ENCODE measurements around the gene KCNK10.

The KCNK10 gene

DNA sequence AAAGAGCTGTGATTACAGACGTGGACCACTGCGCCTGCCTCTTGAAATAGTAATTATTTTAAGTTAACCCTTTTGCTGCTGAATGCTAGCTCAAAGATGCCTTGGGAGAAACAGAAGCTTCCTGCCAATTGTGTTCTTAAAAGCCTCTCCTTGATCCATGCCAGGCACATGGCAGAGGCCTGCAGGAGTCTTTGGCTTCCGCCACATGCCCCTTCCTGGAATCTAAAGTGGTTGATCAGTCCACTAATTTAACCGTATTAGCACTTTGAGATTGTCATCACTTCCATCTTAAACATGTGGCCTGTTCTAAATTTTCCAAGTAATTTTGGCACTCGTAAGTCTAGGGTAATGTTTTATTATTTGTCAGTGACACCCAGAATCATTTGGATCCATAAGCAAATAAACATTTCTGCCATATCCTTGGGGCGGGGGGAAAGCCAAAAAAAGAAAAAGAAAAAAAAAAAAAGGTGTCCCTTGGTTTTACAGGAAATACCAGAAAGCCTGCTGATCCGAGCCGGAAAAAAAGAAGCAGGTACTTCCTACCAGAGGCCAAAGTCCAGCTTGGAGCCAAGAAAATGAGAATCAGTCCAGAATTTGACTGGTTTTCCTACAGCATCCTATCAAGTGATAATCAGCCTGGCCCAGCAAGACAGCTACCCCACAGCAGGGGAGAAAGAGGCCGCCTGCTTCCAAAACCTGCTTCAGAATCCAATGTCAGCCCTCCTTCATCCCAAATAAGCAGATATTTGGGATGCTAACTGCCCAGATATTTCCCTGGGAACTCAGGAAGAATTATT, 104.8 kb downstream of the KCNK10 start:
- DNase-seq: no peak

DNA sequence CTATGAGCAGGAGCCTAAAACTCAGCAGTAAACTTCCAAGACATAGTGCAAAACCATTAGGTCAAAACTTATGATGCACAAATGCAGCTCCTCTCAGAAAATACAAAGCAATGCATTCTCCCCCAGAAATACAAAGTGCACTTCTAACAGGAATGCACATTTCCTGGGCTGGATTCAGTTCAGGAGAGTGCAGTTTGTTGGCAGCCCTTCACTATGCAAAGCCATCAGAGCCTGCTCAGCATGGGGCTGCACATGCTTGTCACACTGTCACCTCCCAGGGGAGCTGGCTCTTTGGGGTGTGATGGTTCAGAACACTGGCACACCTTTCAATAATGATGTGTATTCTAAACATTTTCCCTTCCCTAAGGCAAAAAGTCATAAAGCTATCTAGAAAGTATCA, 110.4 kb downstream of the KCNK10 start:
- DNase-seq: no peak

DNA sequence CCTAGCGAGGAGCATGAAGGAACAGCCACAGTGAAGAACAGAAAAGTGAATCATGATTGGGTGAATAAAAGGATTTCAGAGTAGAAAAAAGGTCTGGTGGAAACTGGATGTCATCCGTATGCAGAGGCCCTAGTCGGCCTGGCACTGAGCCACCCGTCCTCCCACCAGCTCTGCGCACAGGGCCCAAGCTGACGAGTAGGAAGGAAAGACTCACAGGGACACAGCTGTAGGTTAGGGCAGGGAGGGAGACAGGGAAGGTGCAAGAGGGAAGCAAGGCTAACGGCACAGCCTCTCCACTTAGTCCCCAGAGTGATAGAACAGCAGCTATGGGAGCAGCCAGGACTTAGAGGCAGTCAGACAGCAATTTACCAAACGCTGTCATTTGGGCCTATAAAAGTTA, 112.6 kb downstream of the KCNK10 start:
- DNase-seq: no peak

DNA sequence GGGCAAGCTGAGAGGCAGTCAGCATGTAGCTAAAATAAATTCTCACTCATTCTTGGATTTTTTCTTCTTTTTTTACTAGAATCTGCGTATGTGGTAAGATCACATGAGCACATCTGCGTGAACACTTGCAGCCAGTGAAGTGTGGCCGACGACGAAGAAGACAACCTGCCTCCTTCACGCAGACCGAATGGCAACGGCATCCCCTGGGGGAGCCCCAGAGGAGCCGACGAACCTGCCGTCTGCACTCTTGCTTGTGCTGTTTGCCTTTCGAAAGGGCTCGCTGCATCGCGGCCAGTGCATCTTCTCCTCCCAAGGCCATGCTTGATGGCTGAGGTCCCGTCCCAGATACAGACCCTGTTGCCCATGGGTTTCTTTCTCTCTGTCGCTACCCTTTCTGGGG, 113.8 kb downstream of the KCNK10 start:
- no peak for DNase-seq

DNA sequence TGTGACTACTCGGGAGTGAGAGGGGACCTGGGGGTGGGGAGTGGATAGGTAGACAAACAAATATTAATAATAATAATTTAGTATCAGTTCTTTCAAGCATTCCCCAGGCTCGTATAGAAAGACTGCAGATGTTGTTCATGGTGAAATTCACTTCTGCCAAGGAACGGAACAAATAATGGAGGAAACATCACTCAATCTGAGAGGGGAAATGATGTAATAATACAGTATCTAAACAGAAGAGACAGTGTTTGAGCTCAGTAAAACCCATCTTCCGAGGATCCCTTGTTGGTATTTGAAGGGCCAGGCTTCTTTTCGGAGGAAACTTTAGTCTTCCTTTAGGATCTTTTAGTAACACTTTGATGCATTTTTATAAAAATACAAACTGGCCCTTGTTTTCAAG, 114.2 kb downstream of the KCNK10 start:
- no peak for DNase-seq

DNA sequence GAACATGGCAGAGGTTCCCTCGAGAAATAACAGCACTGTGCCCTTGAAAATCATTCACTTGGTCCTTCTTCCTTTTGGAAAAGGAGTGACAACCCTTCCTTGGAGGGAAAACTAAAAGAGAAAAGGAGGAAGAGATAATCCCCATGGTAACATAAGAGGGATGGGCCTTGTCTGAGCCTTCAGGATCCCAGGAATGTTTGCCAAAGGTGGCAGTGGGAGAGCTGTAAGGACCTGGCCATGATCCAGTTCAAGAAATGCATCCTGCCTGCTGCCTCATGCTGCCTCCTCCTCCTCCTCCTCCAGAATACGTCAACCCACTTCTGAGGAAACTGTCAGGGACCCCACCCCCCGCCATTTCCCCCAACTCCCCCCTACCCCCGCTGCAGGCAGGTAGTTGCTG, 118.8 kb downstream of the KCNK10 start:
- DNase-seq: no peak

DNA sequence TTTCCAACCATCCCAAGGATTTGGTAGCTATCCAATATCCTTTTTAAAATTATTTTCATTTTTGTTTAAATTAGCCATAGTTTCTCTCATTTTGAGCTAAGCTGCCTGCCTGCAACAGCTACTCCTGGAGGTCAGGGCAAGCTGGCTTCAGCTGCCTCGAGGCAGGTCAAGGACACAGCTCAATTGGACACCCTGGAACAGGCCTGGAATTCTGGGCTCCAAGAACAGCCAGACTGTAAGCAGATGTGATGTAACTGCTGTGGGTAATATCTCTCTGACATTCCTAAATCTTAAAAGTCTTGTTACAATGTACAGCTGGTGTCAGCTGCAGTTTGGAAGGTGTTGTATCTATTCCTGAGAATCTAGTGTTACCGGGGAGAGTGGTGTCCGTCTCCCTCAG, 119.8 kb downstream of the KCNK10 start:
- DNase-seq: no peak

DNA sequence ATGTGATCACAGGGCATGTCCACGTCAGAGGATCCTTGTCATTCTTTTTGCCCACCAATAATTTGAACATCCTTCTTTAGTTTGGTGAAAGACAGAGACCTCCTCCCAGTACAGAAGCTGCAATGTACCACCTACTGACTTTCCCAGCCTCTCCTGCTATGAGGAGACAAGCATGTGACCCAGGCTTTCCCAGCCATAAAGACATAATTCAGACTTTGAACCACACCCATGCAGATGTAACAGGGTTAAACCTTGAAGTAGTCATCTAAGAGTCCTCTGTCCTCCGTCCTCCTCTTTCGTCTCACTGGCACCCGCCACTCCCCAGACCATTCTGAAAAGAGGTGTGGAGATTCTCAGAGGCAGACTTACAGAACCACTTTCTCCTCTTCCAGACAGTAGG, 120.8 kb downstream of the KCNK10 start:
- DNase-seq: no peak

DNA sequence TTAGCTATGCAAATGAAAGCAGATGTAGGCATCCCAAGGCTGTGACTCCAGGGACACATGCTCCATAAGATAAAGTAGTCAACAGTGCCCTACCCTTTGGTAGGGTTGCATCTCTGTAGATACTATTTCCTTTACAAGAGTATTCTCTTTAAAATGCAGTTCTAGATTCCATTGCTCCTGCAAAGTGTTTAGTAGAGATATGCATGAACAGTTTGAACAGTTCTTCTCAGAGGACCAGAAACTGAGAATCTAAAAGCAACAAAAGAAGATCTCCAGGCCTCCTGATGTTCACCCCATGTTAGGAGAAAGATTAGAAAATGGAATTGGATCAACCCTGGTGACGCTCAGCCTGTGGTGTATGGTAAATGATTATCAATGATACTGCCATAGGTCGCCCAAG, 121.2 kb downstream of the KCNK10 start:
- DNase-seq: no peak

DNA sequence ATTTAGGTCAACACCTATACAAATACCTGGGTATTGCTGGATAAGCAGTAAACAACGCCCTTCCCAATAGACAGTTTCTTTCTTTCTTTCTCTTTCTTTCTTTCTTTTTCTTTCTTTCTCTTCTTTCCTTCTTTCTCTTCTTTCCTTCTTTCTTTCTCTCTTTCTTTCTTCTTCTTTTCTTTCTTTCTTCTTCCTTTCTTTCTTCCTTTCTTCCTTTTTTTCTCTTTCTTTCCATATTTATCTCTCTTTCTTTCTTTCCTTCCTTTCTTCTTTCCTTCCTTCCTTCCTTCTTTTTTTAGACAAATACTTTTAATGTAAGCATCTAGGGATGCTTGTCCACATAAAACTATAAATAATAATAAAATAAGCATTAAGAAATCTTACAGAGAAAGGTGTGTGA, 123.2 kb downstream of the KCNK10 start:
- no peak for DNase-seq

DNA sequence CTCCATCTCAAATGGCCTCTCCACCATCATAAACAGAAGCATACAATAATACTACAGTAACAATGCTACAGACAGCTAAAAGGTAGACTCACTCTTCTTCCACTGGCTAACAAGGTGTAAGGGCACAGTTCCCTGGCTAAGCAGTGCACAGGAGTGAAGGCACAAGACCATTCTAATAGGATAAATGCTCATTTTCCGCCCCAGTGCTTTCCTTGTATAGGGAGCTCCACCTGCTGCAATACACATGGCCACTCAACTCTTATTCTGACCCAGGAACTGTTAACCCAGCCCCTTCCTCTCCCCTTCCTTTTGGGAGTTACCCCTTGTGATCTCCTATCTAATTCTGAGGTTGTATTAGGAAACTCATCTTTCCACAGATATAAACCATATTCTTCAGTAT, 124.6 kb downstream of the KCNK10 start:
- no peak for DNase-seq

DNA sequence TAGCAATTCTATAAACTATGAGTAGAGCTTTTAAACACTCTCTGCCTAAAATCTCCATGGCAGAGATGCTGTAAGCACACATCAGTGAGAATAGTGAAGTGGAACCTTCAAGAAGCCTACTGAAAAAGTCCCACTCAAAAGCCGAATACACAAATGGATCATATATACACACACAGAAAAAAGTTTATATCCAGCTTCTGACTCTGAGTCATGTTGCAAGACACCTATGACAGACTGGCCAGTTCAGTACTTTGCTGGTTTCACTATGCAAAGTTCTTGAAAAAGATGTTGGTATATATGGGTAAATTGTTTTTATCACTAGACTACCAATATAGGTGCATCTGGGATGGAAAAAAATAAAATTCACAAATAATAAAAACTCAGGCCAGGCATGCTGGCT, 126.1 kb downstream of the KCNK10 start:
- no peak for DNase-seq

DNA sequence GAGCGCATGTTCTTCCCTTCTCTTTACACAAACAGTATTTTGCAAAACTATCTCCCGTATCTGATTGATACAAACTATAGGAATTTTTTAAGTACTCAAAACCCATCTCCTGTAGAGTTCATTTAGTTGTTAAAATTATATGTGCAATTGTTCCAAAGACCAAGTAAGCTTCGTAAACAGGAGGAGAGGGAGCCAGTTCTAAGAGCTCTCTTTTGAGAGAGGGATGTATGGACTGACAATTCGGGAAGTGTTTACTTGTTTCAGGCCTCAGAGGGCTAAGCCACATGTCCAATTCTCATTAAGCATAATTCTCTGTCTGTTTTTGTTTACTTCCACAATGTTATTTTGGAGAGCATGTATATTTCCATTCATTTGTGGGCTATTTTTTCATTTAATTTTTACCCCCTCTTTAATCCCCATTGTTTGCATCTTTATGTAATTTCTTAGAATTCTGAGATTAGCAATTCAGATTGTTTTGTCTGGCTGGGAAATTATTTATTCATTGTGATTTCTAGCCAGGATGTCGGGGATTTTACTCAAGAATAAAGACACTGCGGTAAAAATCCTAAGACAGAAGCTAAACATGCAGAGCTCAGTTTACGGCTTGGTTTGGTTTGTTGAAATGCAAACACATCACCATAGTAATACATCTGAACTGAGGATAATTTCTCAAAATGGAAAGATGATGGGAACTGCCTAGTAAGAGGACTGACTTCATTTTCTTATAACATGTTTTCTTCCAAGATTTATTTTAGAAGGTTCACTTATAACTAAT, 126.8 kb downstream of the KCNK10 start:
- no peak for DNase-seq

DNA sequence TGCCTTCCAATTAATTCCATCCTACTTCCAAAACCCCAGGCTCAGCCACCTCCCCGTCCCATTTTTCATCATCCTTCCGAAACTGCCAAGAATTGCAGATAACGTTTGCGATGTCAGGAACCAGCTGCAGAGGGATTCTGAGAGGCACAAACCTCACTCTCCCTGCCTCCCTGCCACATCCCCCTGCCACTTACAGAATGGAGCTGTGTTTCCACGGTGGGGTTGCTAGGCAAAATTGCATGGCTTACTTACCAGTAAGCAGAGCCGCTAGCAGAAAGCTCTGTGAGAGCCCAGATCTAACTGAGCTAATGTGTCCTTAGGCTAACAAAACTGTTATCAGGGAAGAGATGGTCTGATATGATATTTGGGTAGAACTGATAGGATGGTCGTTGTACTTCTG, 127.4 kb downstream of the KCNK10 start:
- no peak for DNase-seq

DNA sequence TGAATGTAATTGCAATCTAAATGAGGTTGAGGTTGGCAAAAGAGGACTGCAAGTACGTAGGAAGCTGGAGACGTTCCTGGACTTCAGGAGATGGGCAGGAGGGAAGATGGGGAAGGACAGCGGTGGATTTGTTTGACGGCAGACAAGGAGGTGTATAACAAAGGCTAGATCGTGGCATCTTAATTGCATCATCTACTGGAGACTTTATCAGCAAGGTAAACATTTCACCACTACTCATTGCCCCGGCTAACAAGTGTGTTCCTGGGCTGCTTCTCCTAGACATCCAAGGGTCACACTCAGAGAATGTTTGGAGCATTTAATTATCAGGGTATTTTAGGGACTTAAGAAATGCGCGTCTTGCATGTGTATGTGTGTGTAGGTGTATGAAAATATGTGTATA, 128.5 kb downstream of the KCNK10 start:
- no peak for DNase-seq

DNA sequence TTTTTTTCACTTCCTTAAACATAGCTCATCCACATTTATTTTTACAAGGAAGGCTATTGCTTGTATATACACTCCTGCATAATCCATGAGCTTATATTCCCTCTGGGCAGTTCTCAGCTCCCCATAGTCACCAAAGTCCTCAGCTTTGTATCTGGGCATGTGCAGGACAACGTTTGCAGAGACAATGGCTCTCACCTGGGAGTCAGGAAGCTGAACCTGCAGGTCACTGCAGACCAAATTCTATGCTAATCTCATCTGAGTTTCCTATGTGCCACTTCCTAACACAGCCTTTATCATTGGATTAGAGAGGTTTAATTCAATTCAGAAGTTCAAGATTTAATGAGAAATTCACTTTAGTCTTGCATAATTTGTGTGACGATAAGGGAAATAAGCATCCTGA, 131.5 kb downstream of the KCNK10 start:
- no peak for DNase-seq

DNA sequence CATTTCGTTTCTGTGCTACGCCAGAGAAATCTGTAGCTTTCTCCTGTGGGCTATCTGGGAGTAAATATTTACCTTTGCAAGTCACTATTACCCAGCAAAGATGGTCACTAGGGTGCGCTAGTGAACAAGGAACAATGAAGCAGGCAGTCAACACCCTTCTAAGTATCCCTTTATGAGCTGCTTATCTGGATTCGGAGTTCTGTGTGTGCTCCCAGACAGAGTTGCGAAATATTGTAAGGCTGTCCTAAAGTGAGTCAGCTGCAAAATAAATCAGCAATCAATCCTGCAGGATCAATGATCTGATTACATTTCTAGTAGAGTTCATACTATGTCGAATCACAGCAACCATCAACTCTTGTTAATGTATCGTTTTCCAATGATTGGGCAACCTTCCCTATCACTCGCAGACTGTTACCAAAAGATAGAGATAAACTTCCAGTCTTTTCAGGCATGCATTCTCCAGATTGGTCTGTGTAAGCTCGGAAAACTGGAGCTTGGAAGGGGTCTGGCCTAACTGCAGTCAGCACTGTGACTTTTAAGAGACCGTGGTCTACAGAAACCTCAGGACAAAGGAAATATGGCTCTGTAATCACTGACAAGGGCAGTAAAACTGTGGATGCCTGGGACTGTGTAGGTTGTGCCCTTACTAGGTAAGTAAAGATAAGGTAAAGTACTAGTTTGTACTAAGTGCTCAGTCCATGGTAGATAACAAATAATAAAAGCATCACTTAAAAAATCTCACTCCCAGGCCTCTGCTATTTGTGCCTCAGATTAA, 133.5 kb downstream of the KCNK10 start:
- DNase-seq: peak; percentile 4 to 25

DNA sequence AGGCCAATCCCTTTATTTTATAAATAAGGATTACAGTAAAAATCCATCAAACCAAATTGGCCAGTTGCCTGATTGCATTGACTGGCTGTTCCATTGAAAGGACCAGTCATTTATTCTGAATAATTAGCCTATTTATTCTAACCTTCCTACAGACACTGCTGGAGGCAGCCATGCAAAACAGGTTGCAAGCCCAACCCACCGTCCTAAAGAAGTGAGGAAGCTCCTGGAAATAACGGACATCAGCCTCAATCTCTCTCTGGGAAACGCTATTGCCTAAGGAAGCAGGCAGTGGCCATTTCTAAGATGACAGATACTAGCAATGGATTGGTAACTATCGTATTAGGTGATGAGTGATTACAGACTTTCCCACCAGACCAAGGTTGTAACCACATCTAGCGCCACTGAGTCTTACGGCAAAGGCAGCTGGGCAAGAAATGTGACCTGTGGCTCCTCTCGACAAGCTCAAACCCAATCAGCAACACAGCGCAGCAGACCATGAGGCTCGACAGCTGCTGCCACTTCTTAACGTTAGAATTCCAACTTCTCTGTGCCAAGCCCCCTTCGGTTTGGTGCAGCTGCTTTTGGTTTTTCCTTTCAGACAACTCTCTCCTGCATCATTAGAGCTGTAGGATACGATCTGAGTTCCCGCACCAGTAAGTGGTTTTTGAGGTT, 134.2 kb downstream of the KCNK10 start:
- DNase-seq: no peak

DNA sequence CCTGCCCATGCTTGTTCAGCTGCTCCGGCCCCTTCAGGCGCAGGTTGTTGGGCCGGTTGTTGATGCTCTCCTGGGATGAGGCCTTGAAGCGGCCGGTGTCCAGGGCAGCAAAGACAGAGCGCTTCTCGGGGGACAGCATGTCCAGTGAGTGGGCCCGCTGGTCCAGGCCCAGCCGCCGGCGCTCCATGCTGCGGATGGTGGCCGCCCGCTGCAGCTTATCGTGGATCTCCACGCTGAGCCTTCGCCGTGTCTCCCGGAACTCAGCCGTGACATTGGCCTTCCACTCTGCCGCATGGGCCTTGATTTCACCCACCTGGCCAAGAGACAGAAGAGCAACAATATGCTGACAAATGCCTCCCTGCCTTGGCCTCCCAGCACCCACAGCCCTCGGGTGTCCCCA, 137.2 kb downstream of the KCNK10 start:
- DNase-seq: no peak

DNA sequence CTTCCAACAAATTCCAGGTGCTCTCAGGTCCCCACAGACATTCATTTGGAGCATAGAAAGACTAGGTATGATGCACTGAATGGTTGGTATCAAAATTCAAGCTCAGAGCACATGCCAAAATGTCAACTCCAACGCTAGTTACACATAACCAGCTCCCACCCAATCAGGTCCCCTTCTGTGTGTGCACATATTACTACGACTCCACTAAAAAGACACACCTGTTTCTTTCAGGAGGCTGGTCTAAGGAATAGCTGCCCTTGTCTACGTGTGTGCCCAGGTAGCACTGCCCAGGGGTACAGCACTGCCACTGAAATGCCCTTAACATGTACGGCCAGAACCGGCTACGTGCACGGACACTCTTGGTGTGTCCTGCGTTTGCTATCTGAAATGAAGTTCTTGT, 138.1 kb downstream of the KCNK10 start:
- no peak for DNase-seq

DNA sequence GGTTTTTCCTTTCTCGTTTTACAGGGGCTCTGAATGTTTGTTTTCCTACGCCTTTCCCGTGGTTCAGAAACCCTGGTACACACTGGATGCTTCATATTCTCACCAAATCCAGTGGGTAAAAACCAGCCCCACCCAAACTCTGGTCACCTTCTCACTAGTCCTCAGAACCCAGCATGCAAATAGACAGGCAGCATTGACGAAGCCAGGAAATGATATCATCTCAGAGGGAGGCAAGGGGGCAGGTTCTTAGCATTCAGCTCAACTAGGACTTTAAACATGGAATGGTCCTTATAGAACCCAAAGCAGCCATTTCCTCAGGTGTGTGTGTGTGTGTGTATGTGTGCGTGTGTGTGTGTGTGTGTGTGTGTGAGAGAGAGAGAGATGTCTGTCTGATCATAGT, 142.0 kb downstream of the KCNK10 start:
- no peak for DNase-seq

DNA sequence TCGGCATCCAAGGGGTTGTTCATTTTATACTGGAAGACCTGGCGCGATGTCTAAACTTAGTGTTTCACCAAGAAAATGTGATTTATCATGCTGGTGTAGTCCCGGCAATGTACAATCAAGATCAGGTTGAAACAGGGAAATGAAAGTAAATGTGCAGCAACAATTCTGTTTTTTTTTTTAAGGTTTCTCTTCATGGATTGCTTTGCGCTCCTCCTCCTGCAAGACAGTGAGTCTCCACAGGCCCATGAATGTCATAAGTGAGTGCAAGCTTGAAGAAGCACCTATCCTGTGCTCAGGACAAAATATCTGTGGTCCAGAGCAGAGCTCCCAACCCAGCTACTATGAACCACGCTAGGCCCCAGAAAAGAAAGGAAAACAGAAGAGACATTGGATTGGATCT, 143.4 kb downstream of the KCNK10 start:
- no peak for DNase-seq

DNA sequence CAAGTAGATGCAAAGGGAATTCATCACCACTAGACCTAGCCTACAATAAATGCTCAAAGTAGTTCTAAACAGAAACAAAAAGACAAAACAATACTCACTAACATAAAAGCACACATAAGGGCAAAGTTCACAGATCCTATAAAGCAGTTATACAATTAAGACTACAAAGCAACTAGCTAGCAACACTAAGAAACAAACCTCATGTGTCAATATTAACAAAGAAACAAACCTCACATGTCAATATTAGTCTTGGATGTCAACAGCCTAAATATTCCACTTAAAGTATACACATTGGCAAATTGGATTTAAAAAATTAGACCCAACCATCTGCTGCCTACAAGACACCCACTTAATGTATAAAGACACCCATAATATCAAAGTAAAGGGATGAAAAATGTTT, 152.7 kb downstream of the KCNK10 start:
- DNase-seq: no peak
